ENCODE measurements around the gene TBPL1. TPM values are rescaled to one million over a fixed set of nuclear protein-coding genes. Genes with fewer than 3 reads are reported as not detected.

The TBPL1 gene
- total and polyA plus RNA-seq, 2 of the 13 experiments (the other 11 are each of a cell fraction or from before 2014, with no cell fraction given), result 25.3 to 39.3 TPM

DNA sequence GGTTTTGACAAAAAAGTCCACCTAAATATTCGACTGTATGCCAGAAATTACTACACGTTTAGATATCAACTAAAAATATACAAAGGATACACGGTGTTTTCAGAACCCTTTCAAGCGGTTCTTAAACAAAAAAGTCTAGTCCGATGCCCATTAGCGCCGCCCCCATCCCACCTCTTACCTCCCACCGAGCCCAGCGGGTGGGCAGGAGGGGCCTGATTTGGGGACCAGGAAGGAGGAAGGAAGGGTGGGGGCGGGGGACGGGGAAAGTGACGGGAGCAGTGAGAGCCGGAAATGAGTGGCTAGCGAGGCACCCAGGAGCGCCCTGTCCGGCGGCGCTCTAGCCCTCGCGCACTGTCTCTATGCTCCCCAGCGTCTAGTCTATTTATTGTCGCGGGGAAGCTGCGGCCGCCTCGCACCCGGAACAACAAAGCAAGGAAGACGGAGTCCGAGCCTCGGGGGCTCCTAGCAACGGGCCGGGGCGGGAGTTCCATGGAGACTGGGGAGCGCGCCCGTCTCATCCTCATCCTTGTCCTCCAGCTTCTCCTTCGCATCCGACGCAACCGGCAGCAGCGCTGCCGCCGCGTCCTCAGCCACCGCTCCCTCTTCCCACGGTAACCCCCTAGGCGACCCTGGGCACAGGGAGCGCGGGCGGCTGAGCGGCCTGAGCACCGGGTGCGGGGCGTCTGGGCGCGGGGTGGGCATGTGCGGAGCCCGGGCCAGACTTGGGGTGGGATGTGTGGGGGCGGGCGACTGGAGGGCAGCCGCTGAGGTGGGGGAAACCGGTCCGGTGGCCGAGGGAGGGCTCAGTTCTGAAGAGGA lies at the start of gene TBPL1 (continued):
- TF ChIP-seq, protein P1, sequence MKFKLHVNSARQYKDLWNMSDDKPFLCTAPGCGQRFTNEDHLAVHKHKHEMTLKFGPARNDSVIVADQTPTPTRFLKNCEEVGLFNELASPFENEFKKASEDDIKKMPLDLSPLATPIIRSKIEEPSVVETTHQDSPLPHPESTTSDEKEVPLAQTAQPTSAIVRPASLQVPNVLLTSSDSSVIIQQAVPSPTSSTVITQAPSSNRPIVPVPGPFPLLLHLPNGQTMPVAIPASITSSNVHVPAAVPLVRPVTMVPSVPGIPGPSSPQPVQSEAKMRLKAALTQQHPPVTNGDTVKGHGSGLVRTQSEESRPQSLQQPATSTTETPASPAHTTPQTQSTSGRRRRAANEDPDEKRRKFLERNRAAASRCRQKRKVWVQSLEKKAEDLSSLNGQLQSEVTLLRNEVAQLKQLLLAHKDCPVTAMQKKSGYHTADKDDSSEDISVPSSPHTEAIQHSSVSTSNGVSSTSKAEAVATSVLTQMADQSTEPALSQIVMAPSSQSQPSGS (CRISPR knock-in tag; IDR thresholded peaks at IDR 0.05), result peak; percentile 58; the same call in 1 of the 2 replicates
- no peak for TF ChIP-seq ZNF841 (CRISPR knock-in tag; IDR thresholded peaks at IDR 0.05; ENCODE audit: borderline replicate concordance)
- TF ChIP-seq ZFP36L1 (CRISPR knock-in tag; IDR thresholded peaks at IDR 0.05), result no peak; the same call in 1 of the 2 replicates
- TF ChIP-seq, protein P2, sequence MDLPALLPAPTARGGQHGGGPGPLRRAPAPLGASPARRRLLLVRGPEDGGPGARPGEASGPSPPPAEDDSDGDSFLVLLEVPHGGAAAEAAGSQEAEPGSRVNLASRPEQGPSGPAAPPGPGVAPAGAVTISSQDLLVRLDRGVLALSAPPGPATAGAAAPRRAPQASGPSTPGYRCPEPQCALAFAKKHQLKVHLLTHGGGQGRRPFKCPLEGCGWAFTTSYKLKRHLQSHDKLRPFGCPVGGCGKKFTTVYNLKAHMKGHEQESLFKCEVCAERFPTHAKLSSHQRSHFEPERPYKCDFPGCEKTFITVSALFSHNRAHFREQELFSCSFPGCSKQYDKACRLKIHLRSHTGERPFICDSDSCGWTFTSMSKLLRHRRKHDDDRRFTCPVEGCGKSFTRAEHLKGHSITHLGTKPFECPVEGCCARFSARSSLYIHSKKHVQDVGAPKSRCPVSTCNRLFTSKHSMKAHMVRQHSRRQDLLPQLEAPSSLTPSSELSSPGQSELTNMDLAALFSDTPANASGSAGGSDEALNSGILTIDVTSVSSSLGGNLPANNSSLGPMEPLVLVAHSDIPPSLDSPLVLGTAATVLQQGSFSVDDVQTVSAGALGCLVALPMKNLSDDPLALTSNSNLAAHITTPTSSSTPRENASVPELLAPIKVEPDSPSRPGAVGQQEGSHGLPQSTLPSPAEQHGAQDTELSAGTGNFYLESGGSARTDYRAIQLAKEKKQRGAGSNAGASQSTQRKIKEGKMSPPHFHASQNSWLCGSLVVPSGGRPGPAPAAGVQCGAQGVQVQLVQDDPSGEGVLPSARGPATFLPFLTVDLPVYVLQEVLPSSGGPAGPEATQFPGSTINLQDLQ (CRISPR knock-in tag; IDR thresholded peaks at IDR 0.05), result peak; percentile 73; the same call in 1 of the 2 replicates
- TF ChIP-seq ZNF24 (IDR thresholded peaks at IDR 0.05), result no peak
- TF ChIP-seq, protein P3, sequence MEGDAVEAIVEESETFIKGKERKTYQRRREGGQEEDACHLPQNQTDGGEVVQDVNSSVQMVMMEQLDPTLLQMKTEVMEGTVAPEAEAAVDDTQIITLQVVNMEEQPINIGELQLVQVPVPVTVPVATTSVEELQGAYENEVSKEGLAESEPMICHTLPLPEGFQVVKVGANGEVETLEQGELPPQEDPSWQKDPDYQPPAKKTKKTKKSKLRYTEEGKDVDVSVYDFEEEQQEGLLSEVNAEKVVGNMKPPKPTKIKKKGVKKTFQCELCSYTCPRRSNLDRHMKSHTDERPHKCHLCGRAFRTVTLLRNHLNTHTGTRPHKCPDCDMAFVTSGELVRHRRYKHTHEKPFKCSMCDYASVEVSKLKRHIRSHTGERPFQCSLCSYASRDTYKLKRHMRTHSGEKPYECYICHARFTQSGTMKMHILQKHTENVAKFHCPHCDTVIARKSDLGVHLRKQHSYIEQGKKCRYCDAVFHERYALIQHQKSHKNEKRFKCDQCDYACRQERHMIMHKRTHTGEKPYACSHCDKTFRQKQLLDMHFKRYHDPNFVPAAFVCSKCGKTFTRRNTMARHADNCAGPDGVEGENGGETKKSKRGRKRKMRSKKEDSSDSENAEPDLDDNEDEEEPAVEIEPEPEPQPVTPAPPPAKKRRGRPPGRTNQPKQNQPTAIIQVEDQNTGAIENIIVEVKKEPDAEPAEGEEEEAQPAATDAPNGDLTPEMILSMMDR (CRISPR knock-in tag; IDR thresholded peaks at IDR 0.05), result peak; percentile 16; the same call in 1 of the 2 replicates
- TF ChIP-seq HDAC2 (CRISPR knock-in tag; IDR thresholded peaks at IDR 0.05), result peak; percentile 85
- TF ChIP-seq IKZF1 (IDR thresholded peaks at IDR 0.05), result no peak
- TF ChIP-seq ZSCAN29 (CRISPR knock-in tag; conservative IDR thresholded peaks at IDR 0.05), result no peak
- TF ChIP-seq, protein P4, sequence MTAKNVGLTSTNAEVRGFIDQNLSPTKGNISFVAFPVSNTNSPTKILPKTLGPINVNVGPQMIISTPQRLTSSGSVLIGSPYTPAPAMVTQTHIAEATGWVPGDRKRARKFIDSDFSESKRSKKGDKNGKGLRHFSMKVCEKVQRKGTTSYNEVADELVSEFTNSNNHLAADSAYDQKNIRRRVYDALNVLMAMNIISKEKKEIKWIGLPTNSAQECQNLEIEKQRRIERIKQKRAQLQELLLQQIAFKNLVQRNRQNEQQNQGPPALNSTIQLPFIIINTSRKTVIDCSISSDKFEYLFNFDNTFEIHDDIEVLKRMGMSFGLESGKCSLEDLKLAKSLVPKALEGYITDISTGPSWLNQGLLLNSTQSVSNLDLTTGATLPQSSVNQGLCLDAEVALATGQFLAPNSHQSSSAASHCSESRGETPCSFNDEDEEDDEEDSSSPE (CRISPR knock-in tag; IDR thresholded peaks at IDR 0.05), result peak; percentile 75
- TF ChIP-seq FOXJ3 (CRISPR knock-in tag; IDR thresholded peaks at IDR 0.05; ENCODE audit: borderline replicate concordance), result peak; percentile 72; the same call in 1 of the 2 replicates
- 0 out of 2 replicates have a peak, but pooled peaks have one; percentile 38 for TF ChIP-seq PRMT3 (CRISPR knock-in tag; IDR thresholded peaks at IDR 0.05; ENCODE audit: borderline replicate concordance, low read depth)
- TF ChIP-seq ZKSCAN1 (IDR thresholded peaks at IDR 0.05; ENCODE audit: low read length), result no peak
- no peak for TF ChIP-seq ZNF230 (CRISPR knock-in tag; IDR thresholded peaks at IDR 0.05)
- TF ChIP-seq, protein P5, sequence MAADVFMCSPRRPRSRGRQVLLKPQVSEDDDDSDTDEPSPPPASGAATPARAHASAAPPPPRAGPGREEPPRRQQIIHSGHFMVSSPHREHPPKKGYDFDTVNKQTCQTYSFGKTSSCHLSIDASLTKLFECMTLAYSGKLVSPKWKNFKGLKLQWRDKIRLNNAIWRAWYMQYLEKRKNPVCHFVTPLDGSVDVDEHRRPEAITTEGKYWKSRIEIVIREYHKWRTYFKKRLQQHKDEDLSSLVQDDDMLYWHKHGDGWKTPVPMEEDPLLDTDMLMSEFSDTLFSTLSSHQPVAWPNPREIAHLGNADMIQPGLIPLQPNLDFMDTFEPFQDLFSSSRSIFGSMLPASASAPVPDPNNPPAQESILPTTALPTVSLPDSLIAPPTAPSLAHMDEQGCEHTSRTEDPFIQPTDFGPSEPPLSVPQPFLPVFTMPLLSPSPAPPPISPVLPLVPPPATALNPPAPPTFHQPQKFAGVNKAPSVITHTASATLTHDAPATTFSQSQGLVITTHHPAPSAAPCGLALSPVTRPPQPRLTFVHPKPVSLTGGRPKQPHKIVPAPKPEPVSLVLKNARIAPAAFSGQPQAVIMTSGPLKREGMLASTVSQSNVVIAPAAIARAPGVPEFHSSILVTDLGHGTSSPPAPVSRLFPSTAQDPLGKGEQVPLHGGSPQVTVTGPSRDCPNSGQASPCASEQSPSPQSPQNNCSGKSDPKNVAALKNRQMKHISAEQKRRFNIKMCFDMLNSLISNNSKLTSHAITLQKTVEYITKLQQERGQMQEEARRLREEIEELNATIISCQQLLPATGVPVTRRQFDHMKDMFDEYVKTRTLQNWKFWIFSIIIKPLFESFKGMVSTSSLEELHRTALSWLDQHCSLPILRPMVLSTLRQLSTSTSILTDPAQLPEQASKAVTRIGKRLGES (CRISPR knock-in tag; IDR thresholded peaks at IDR 0.05; ENCODE audit: borderline replicate concordance), result no peak
- TF ChIP-seq CCAR2 (optimal IDR thresholded peaks at IDR 0.05; ENCODE audit: low read depth, low read length), result peak; percentile 61
- peak; percentile 57; the same call in 1 of the 2 replicates for TF ChIP-seq RFXANK (CRISPR knock-in tag; IDR thresholded peaks at IDR 0.05)
- peak; percentile 71; the same call in 1 of the 2 replicates for TF ChIP-seq MEIS2 (CRISPR knock-in tag; IDR thresholded peaks at IDR 0.05)
- no peak for TF ChIP-seq ZNF484 (CRISPR knock-in tag; IDR thresholded peaks at IDR 0.05; ENCODE audit: borderline replicate concordance, low read depth)
